ENCODE results near the gene GPR31.

GPR31 gene

DNA sequence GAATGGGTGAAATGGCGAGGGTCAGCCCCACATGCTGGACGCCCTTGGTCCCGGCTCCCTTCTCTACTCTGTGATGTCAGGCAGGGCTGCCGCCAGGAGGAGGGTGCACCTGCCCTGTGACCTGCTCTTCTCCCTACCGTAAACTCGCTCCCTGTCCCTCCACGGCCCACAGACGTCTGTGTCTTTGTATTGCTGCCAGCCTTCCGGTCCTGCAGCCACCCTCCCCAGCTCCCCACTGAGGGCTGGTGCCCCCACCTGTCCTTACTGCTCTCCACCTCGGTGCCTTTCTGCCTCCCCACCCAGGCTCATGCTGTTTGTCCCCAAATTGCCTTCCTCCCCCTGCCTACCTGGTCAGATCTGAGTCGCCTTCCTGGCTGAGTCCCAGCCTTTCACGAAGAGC, 38.9 kb downstream of the GPR31 start:
- no peak for DNase-seq (ENCODE audit: low spot score)

GRCh38 chr6:167118006-167118405, 39.8 kb downstream of the GPR31 start:
- DNase-seq (ENCODE audit: low spot score): no peak

DNA sequence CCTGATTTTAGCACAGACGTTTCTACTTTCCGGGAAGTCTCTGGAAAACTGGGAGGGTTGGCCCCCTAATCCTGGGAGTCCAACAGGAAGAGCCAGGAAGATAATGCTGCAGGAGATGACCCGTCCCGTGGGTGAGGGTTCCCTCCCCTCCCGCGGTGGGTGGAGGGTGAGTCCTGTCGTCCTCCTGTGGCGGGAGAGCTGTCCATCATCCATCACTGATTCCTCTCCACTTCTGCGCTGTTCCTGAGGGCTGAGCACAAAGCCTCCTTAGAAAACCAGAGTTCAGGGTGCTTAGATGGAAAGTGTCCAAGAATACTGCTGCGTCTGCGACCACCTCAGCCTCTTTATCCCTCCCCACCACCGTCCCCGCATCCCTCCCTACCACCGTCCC, 40.9 kb downstream of the GPR31 start:
- no peak for DNase-seq (ENCODE audit: low spot score)

DNA sequence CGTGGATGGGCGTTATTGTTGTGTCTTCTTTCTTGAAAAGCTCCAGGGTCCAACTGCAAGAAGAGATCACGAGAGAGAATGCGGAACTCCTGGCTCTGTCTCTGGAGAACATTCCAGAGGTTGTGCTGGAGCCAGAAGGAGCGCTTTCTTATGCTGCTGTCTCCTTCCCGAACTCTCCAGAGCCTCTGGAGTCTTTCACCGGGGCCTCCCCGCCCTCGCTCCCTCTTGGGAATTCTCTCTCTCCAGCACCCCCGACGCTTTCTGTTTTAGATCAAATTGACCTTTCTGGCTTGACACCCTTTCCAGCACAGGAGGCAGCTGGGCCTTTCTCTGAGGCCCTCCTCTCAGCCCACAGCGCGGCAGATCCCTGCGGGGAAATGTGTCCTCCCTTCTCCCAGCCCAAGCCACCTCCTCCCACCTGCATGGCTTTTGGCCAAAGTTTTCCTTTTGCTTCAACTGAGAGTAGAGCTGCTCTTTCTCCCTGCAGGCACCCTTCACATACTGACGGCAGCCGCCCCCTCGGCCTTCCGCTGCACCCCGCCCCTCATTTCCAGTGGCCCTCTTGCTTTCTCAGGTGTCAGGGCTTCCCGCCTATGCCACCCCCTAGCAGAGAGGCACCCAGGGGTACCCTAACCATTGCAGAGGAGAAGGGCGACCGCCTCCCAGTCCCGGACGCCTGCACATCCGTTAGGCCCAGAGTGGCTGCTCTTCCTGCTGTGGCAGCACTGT, 41.5 kb downstream of the GPR31 start:
- no peak for DNase-seq (ENCODE audit: low spot score)

DNA sequence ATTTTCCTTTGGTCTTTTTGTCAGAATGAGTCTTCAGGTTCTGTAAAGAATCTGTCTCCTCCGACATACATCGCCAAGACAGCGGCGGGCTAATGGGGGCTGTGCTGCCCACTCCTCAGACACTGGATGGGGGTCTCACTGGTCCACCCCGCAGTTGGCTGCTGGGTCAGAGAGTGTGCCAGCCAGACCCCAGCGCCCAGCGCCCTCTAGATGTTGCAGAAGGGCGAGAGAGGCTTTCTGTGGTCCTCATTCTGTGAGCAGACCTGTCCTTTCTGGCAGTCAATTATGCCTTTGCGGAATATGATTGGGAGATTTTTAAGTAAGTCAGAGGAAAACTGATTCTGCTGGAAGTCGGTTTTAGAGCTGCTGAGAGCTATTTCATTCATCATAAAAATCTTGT, 42.7 kb downstream of the GPR31 start:
- no peak for DNase-seq (ENCODE audit: low spot score)

DNA sequence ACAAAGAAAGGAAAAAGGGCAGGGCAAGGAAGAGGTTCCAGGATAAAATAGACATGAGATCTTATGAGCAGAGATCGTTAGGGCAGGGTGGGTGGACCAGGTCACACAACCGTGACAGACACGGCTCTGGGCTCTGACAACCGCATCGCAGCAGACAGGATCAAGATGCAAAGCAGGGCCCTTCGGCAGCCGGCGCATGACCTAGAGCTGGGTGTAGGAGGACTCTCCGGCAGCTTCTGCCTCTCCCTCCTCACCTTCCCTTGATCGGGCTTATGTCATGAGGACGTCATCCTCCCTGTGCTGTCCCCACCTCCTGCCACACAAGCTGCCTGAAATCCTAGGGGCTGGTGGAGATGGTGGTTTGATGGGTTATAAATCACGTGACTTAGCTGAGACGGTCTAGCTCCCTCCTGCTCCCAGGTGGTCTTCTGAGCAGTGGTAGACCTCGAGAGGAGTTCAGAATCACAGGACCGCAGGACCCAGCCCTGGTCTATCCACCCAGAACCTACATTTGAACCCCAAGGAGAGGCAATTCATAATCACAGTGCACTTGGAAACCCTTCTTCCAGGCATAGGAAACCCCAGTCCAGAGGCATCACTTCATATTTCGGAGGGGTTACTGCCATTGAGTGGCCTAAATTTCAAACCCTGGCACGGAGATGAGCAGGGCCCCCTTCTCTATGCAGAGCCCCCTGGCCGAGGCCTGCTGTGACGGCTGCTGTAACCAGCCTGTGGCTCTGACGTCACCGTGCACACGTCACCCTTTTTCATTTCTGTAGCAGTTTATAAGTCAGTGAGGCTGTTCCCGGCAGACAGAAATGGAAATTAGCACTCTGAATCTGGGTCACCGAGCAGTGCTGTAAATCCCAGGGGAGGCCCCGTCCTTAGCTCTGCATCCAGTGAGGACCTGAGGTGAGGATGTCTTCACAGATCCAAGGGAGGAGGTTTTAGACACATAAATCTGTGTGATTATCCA, 43.6 kb downstream of the GPR31 start:
- peak; percentile 43 for DNase-seq (ENCODE audit: low spot score)

DNA sequence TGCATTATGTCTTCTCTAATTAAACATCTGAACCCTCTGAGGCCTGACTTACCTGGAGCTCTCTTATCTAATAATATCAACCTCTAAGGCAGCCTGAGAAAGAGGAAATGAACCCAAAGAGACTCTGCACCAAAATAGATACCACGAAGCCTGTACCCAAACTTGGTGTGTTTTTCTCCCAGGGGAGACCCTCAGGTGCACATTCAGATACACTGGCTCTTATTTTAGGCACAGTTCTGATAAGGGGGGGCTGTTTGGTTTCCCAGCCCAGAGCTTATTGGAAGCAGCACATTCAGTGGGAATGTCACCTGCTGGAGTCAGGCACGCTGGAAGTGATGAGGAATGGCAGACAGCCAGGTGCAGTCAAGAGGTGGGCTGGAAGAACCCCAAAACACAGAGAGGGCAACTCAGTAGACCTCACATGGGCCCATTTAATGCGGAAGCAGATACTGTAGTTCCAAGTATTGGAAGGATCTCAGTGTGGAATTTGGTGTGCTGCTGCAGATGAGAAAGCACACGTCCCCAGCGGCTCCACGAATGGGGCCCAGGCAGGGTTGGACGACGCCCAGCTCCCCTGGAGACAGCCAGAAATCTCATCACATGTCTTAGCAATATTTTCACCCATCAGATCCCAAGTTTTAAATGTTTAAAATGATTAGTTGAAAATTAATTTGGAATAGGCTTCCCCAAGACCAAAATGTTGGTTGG, 44.6 kb downstream of the GPR31 start:
- no peak for DNase-seq (ENCODE audit: low spot score)

DNA sequence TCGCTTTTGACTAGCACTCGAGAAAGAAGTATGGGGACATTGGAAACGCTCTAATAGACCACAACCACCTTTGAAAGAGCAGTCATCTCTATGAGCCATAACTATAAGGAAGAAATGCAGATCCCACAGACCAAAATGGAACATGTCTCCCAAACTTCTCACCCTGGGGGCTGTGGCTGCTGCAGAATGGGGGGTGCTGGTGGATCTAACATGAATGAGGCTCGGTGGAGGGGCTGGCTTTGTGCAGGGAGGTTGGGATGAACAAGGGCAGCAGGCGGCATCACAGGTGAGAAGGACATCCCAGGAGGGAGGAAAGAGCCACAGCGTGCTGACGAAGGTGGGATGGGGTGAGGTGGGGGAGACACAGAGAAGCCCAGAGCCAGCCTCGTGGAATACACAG, 45.4 kb downstream of the GPR31 start:
- no peak for DNase-seq (ENCODE audit: low spot score)

- DNase-seq (ENCODE audit: low spot score): no peak
Measured at GRCh38 chr6:167111597-167111996, 46.2 kb downstream of the GPR31 start.

- DNase-seq (ENCODE audit: low spot score): no peak
Measured at GRCh38 chr6:167109651-167110050, 48.1 kb downstream of the GPR31 start.

- DNase-seq (ENCODE audit: low spot score): no peak
Measured at GRCh38 chr6:167108278-167108677, 49.5 kb downstream of the GPR31 start.

DNA sequence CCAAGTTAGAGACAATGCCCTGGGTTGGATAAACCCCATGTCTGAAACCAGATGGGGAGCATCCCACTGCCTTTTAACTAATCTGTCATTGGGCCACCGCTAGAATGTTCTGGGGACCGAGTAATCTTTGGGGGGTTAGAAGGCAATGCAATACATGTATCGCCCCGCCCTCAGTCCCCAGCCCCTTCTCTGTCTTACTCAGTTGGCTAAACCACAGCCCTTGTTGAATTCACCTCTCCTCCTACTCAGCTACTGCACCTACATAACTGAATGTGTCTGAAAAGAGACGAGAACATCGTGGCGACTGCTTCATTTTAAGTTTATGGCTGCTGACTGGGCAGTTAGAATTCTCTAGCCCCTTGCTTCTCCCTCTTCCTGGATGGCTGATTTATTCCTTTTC, 50.0 kb downstream of the GPR31 start:
- no peak for DNase-seq (ENCODE audit: low spot score)

DNA sequence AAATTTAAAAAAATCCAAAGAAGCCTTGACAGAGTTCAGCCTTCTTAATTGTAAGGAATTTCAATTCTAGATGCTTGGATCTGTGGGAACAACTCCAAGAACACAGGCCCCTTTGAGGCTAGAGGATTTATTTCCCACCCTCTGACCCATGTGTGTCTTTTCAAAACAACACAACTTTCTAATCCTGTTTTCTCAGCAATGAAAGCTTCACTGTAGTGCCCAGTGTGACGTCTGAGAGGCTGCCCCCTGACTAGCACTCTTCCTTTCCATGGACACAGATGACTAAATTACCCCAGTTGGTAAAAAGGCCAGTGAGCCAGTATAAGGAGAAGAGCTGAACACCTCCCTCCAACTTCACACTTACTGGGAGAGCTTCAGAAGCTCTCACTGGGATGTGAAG, 51.4 kb downstream of the GPR31 start:
- DNase-seq (ENCODE audit: low spot score): no peak

All from activated CD4-positive, alpha-beta T cell treated with anti-CD3 and anti-CD28 coated beads, Interleukin-2, Interleukin-4, amounts not matched to agents 100 ng/mL and 50 ng/mL, durations not matched to agents 16 hours and 8 hours (primary cell).